PC-3 (cell line): ENCODE results near the gene ABCD3.
"Not testable (repeated sequence)": the region's sequence is repeated elsewhere in the genome, so short reads cannot be mapped to it uniquely, and the experiment has no call there.

Source experiments
- CTCF ChIP-seq: fragments of 300-600 bp; sonication (generic); conservative IDR thresholded peaks from 2 replicates; pipeline ENCODE4 v1.5.1; 2017; ENCODE audit warnings: antibody characterized with exemption, low read depth, mild to moderate bottlenecking, low read length
- EZH2 ChIP-seq: fragments of 300-600 bp; sonication (generic); IDR thresholded peaks from one replicate; pipeline ENCODE4 v1.6.1; 2017; ENCODE audit warnings: antibody characterized with exemption, mild to moderate bottlenecking, low read length; ENCODE audit not compliant: unreplicated experiment
- EZH2phosphoT487 ChIP-seq: fragments of 300-600 bp; sonication (generic); IDR thresholded peaks from 2 replicates; pipeline ENCODE4 v1.6.1; 2018; ENCODE audit warnings: mild to moderate bottlenecking, antibody characterized with exemption, low read length, borderline replicate concordance

- not testable (repeated sequence) for TF ChIP-seq CTCF, EZH2, EZH2phosphoT487
Observed at GRCh38 chr1:94375666-94376065, 42.5 kb upstream of the ABCD3 start.
